SK-N-MC (cell line): ENCODE data around the gene ARMC9.

ENCODE experiments used
- EZH2 ChIP-seq: fragments of 200-600 bp; sonication (generic); IDR thresholded peaks from one replicate; pipeline ENCODE4 v1.6.1; 2017; ENCODE audit warnings: antibody characterized with exemption
- POLR2AphosphoS5 ChIP-seq: IDR thresholded peaks from 2 replicates; pipeline ENCODE4 v1.6.1; 2012; ENCODE audit warnings: mild to moderate bottlenecking, low read depth, low read length, borderline replicate concordance

DNA sequence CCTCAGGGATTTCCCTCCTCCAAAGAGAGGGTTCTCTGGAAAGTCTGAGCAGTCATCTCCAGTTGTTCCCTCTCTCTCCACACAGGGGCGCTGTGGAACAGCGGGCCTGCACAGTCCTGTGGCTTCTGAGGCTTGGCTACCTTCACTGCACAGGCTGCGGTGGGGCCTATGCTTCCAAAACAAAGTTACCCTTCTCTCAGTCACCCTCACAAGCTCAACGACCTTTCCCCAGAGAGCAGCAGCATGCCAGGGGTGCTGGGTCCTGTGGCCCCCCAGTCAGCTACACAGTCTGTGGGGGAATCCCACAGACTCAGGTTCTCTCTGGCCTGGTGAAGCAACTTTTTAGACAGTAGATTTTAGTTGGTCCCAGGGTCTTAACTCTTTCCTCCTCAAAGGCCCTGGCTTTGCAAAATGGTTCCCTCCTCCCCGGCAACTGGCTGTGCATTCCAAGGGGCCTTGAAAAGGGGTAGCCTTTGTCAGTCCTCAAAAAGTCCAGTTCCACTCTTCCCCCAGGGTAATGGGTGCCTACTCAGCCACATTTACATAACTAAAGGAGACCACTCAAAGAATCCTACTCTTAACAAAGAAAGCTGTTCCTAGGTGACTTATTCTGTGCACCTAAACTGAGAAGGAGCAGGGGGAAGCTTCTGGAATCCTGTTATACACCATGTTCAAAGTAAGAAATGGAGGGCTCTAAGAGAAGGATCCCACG is 212.0 kb downstream of the ARMC9 start:
- TF ChIP-seq EZH2 (no peak), POLR2AphosphoS5 (no peak)
